ENCODE results near the gene C11orf42.

DNA sequence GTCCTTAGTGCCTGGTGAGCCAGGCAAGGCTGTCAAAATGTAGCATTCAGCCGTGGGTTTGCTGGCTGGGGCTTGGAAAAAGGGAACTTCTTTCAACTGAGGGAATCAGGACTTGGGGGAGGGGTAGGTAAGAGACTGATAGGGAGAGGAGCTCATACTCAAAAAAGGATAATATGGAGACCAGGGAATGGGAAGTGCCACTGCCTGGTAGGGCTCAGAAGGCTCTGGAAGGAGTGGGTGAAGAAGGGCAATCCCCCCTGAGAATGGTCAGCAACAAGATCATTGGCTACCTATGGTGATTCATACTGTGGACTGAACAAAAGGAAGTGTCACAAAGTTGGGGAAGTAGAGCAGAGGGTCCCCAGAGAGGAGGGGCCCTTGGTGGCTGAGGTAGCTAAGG is 35.4 kb downstream of the C11orf42 start:
- TF ChIP-seq SETDB1 (IDR thresholded peaks at IDR 0.05; ENCODE audit: insufficient read length, low read length) (no peak), ZNF138 (tag by site-specific recombination; IDR thresholded peaks at IDR 0.05; ENCODE audit: borderline replicate concordance) (no peak), GFI1B (tag by site-specific recombination; IDR thresholded peaks at IDR 0.05) (no peak), ZIC2 (tag by site-specific recombination; IDR thresholded peaks at IDR 0.05) (no peak), ZNF175 (tag by site-specific recombination; IDR thresholded peaks at IDR 0.05) (no peak), YY1 (tag by site-specific recombination; IDR thresholded peaks at IDR 0.05) (no peak), TCF7L2 (IDR thresholded peaks at IDR 0.05; ENCODE audit: borderline replicate concordance, low read depth, low read length) (no peak), ZNF404 (tag by site-specific recombination; IDR thresholded peaks at IDR 0.05) (no peak), ZNF121 (tag by site-specific recombination; IDR thresholded peaks at IDR 0.05) (no peak), ZNF423 (tag by site-specific recombination; IDR thresholded peaks at IDR 0.05) (no peak), ZNF510 (tag by site-specific recombination; IDR thresholded peaks at IDR 0.05; ENCODE audit: insufficient replicate concordance) (no peak)
- TF ChIP-seq, protein P1, sequence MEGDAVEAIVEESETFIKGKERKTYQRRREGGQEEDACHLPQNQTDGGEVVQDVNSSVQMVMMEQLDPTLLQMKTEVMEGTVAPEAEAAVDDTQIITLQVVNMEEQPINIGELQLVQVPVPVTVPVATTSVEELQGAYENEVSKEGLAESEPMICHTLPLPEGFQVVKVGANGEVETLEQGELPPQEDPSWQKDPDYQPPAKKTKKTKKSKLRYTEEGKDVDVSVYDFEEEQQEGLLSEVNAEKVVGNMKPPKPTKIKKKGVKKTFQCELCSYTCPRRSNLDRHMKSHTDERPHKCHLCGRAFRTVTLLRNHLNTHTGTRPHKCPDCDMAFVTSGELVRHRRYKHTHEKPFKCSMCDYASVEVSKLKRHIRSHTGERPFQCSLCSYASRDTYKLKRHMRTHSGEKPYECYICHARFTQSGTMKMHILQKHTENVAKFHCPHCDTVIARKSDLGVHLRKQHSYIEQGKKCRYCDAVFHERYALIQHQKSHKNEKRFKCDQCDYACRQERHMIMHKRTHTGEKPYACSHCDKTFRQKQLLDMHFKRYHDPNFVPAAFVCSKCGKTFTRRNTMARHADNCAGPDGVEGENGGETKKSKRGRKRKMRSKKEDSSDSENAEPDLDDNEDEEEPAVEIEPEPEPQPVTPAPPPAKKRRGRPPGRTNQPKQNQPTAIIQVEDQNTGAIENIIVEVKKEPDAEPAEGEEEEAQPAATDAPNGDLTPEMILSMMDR (tag by site-specific recombination; IDR thresholded peaks at IDR 0.05): no peak
- TF ChIP-seq, protein P2, sequence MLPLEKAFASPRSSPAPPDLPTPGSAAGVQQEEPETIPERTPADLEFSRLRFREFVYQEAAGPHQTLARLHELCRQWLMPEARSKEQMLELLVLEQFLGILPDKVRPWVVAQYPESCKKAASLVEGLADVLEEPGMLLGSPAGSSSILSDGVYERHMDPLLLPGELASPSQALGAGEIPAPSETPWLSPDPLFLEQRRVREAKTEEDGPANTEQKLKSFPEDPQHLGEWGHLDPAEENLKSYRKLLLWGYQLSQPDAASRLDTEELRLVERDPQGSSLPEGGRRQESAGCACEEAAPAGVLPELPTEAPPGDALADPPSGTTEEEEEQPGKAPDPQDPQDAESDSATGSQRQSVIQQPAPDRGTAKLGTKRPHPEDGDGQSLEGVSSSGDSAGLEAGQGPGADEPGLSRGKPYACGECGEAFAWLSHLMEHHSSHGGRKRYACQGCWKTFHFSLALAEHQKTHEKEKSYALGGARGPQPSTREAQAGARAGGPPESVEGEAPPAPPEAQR (tag by site-specific recombination; IDR thresholded peaks at IDR 0.05): no peak
- TF ChIP-seq, protein P3, sequence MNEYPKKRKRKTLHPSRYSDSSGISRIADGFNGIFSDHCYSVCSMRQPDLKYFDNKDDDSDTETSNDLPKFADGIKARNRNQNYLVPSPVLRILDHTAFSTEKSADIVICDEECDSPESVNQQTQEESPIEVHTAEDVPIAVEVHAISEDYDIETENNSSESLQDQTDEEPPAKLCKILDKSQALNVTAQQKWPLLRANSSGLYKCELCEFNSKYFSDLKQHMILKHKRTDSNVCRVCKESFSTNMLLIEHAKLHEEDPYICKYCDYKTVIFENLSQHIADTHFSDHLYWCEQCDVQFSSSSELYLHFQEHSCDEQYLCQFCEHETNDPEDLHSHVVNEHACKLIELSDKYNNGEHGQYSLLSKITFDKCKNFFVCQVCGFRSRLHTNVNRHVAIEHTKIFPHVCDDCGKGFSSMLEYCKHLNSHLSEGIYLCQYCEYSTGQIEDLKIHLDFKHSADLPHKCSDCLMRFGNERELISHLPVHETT (tag by site-specific recombination; IDR thresholded peaks at IDR 0.05): no peak

Data from HEK293 (cell line).